GM19099 (cell line): ENCODE data around the gene HEG1.

Experiments used
- POLR2A ChIP-seq: IDR thresholded peaks from 3 replicates; pipeline ENCODE4 v1.6.1; 2011; ENCODE audit warnings: low read depth; ENCODE audit not compliant: insufficient read length; ENCODE audit errors: extremely low read depth

The HEG1 gene

GRCh38 chr3:125037498-125038150, 18.2 kb downstream of the HEG1 start:
- no peak for TF ChIP-seq POLR2A

- no peak for TF ChIP-seq POLR2A
These were observed 20.6 kb downstream of the HEG1 start for GRCh38 chr3:125035217-125035616.

DNA sequence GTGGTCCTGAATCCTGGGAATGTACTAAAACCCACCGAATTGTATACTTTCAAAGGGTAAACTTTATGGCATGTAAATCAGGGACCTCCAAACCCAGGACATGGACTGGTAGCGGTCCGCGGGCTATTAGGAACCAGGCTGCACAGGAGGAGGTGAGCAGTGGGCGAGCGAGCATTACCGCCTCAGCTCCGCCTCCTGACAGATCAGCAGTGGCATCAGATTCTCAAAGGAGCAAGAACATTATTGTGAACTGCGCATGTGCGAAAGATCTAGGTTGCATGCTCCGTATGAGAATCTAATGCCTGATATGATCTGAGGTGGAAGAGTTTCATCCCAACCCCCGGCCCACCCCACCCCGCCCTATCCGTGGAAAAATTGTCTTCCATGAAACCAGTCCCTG, 22.2 kb downstream of the HEG1 start:
- TF ChIP-seq POLR2A = no peak

DNA sequence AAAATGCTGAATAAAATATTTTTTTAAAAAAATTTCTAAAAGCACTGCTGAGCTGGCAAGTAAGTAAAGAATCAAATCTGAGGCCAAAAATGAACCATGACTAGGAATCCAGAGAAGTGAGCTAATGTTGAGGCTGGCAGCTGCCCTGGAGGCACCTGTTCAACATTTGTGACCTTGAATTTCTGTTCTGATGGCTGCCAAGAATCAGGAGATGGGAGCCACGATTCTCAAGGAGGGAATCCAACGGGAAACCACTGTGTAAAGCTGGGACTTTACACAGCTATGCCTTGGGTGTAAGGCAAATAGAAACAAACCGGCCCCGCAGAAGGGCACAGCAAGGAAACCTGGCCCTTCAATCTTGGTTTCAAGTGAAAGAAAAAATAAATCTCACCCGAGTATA, 22.7 kb downstream of the HEG1 start:
- no peak for TF ChIP-seq POLR2A

DNA sequence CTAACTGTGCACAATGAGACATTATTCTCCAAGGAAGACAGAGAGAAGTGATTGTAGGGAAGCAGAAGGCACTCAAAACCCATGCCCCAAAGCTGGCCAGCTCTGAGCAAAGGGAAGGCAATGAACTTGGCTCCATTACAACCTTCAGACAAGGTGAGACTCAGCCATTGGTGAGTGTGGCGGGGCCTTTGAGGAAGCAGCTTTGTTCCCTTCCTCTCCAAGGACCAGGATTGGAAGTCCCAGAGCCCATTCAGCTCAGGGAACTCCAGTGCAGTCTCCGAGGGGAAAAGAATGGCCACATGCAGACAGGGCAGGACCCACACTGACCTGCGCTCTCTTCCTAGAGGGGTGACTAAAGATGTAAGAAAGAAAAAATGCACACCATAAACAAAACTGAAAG, 23.1 kb downstream of the HEG1 start:
- no peak for TF ChIP-seq POLR2A

- no peak for TF ChIP-seq POLR2A
These were observed 23.6 kb downstream of the HEG1 start for GRCh38 chr3:125032100-125032643.

GRCh38 chr3:125031544-125031943, 24.3 kb downstream of the HEG1 start:
- TF ChIP-seq POLR2A = no peak

DNA sequence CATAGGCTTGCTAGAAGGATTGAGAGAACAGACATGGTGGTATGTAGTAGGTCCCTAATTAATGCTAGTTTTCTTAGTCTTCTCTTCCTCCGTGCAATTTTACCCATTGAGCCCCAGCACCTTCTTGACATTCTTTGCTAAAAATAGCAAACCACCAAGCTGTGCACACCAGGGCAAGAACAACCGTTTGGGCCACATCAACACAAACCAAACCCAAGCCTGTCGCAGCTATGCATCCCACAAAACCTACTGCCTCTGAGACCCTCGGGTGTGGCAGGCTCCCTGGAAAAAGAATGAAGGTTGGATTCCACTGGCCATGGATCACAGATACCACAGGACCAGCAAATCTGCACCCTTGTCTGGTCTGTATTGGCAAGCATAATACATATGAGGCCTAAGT, 27.1 kb downstream of the HEG1 start:
- TF ChIP-seq POLR2A = no peak

DNA sequence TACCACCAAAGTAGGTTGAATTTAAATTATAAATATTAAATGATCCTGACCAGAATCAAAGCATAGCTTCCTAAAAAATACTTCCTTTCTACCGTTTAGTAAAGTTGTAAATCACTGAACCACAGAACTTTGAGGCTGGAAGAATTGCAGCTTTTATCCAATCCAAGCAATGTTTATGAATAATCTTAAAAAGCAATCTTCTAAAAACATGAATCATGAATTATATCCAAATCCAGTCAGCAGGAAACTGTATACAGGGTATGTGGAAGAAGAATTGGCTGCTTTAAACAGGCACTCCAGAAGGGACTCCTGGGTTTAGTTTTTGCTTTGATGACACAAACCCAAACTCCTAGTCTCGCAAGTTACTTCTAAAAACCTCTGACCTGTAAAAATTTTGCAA, 30.2 kb downstream of the HEG1 start:
- TF ChIP-seq POLR2A = no peak

DNA sequence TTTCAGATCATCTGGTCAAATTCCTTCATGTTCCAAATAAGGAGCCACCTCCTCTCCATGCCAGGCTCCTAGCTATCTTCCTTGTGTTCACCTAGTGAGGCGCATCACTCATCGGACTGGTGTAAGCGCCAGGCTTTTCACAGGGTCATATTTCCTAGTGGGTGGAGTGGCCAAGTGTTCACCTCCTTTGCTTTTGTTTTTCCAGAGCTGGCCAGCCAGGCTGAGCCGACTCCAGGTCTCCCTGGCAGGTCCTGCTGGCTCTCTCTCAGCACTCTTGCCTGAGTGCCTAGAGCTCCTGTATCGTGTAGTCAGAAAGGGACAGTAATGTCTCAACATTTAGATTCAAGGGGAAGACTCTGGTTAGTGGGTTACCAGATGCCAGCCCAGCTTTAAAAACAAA, 31.0 kb downstream of the HEG1 start:
- no peak for TF ChIP-seq POLR2A

DNA sequence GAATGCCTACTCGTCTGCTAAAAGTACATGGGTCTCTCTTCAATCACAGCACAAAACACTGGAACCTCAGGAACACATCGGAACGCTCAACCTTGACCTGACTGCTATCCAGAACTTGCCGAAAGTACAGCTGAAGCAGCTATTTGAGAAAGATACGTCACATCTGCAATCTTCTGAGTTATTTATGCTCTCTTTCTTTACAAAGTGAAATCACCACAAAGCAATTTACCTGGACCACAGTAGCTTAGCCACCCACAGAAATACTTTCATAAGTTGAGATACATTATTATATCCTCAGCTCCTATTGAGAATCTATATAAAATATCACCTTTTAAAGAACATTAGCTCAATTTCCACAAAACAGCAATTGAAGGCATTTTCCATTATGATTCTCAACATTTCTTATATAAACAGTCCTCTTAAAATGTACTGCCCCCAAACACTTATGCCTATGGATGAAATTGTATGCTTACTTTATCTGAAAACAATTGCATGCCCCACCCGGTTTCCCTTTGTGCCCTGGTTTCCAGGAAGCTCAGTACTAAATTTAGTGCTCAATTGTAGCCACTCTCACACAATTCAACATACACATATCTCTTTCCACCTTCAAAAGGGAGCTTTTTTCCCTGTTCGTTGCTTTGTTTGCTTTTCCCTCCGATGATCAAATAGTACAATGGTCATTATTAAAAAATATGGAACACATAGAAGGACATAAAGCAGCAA, 31.8 kb downstream of the HEG1 start:
- TF ChIP-seq POLR2A = no peak

GRCh38 chr3:125022206-125022605, 33.6 kb downstream of the HEG1 start:
- no peak for TF ChIP-seq POLR2A

DNA sequence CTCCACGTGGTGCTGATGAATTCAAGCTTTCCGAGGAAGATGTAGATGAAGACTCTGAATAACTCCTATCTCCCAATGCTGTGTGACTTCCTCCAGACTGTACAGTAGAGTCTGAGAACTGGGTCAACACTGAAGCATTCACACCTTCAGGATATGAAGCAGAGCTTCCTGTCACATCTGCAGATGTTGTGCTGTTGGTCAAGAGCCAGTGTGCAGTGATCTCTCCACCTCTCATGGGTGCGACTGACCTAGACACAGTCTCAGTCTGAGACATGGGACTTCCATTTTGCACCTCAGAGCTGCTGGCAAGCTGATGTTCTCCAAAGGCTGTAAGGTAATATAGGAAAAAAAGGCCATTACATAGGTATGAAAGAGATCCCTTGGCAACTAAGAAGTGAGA, 36.5 kb downstream of the HEG1 start:
- TF ChIP-seq POLR2A = no peak

GRCh38 chr3:125017406-125017805, 38.4 kb downstream of the HEG1 start:
- no peak for TF ChIP-seq POLR2A

DNA sequence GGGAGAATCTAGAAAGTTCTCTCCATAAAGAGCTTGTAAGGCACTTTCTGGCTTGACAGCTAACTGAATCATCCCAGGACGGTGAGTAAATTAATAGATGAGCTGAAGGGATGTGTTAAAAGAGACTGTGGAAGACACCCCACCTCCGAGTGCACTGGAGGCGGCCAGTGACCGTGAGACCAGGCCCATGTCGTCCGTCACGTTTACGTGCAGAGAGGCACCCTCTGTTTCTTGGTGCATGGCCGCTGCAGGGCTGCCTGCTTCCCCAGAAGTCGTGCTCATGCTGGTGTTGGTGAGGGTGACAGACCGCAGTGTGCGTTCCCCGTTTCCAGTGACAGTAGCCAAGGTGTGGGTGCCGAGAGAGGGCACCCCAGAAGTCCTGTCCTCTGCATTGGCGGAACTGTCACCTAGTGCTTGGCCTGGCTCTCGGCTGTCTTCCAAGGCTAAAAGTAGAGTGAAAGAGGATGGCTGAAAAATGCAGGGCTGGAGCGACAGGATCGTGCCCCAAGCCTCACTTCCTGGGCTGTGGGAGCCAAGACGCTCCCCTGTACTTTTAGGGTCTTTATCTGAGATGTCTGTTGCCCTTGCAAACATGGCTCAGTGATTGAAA, 41.1 kb downstream of the HEG1 start:
- no peak for TF ChIP-seq POLR2A

GRCh38 chr3:125013095-125013494, 42.7 kb downstream of the HEG1 start:
- no peak for TF ChIP-seq POLR2A
